Measurements from ENCODE around the gene INPP5F.
A peak's percentile ranks its signal among the peaks of the same experiment; 100 is the strongest.

The INPP5F gene

DNA sequence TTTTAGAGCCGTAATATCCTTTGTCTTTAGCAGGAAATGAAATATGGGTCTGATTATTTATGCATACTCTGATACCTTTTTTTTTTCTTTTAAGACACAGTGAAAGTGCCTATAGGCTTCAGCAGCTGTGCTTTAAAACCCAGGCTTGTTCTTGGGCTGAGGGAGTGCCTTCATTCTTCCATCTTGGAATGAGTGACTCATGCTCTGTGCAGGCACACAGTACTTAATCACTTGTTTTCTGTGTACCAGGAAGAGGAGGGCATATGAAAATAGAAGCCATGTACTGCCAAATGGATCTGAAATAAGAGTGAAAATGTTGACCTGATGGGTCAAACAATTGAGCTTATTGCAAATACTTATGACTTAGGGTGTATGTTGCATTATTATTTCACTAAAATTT, 12.0 kb downstream of the INPP5F start:
- FAIRE-seq (no peak), DNase-seq (ENCODE audit: insufficient read length, low spot score) (no peak)

DNA sequence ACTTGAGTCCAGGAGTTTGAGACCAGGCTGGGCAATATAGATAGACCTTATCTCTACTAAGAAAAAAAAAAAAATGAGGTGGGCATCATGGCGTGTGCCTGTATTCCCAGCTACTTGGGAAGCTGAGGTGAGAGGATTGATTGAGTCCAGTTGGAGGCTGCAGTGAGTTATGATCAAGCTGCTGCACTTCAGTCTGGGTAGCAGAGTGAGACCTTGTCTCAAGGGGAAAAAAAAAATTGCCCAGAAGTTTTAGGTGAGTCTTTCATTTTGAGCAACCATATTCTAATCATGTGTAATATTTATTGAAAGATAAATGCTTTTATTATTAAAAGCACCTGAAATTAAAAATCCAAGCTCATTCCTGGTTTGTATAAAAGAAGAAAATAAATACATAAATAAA, 13.1 kb downstream of the INPP5F start:
- DNase-seq (ENCODE audit: insufficient read length, low spot score) (no peak), FAIRE-seq (no peak)

DNA sequence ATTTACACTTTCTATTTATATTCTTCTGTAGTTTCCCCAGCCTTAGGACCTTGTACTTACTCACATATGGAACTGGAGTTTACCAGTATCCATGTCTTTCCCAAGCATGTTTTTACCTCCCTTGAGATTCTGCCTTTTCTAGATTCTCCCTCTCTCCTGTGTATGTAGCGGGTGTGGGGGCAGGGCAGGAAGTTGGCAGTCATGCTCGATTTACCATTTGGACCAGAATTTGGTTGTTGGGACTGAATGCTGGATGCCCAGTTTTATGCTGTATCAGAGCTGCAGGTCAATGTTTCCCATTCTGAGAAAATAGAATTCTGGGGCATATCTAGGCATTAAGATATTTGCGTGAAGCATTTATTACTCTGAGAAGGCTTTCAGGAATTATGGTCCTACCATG, 14.2 kb downstream of the INPP5F start:
- FAIRE-seq (no peak), DNase-seq (ENCODE audit: insufficient read length, low spot score) (no peak)

DNA sequence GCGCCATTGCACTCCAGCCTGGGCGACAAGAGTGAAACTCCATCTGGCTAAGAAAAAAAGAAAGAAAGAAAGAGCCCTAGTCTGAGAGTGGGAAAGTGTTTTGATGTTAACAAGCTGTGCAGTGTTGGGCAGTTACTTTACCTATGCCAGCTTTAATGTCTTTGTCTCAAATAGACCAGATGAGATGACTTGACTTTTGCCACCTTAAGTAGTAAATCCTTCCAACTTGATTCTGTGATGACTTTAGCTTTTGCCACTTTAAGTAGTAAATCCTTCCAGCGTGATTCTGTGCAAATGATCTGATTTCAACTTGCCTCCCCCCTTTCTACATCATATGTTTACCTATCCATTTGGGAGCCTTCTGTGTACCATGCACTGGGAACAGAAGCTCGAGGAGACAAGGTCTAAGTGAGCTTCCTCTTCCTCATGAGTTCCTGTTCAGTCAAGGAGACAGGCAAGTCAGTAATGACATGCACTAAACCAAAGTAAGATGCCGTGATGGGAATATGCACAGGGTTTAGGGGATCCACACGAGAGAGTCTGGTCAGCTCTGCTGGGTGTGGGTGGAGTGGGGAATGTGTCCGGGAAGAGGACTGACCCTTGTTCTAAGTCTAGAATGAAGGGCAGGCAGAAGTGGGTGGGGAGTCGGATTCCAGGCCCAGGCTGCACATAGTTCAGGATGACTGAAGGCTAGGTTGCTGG, 17.2 kb downstream of the INPP5F start:
- FAIRE-seq = no peak

DNA sequence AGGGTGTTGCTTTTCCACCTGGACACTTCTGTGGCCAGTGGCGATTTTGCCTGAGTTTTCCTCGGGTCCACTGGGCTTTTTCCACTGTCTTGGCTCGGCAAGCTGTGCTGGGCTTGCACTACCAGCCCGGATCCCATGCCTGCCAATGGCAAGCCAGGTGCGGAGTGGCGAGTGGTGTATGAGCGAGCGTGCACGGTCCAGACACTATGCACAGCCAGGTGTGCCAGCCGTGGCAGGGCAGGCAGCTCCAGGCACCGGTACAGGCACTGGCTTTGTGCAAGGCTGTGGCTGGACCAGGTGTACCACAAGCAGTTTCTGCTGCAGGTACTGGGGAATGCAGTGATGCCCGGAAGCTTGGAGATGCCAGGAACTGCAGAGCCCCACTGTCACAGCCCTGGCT, 22.1 kb downstream of the INPP5F start:
- DNase-seq (ENCODE audit: insufficient read length, low spot score) (no peak), FAIRE-seq (no peak)

More for the DNA sequence above, 17.2 kb downstream of the INPP5F start:
- DNase-seq (ENCODE audit: insufficient read length, low spot score) = no peak

DNA sequence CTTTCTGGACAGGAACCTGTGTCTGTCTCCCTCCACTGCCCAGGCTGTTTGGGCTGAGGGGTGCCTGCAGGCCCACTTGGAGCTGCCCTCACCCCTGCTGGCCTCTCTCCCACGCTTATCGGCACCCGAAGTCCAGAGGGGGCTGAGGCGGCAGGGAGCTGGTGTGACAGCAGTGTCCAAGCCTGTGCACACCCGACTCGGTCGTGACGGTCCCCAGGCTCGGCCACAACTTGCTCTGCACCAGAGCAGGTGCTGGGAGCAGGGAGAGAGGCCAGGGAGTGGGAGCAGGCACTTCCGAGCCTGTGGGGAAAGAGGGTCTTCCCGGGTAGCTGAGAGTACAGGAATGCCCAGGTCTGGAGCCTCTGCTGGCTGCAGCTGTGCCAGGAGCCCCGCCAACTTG, 23.0 kb downstream of the INPP5F start:
- FAIRE-seq (no peak), DNase-seq (ENCODE audit: insufficient read length, low spot score) (no peak)

DNA sequence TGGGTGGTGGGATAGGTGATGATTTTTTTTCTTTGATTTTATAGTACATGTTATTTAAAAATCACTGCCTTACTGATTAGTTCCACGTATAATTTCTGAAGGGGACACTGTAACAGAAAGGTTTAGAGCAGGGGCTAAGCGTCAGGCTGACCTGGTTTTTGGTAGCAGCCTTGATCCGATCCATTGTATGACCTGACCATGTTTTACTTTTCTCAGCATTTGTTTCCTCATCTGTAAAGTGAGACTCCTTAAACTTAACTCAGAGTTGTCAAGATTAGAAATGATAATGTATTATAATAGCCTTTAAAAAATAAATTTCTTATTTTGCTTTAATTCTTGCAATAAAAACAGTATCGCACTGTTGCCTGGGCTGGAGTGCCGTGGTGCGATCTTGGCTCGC, 23.6 kb downstream of the INPP5F start:
- no peak for DNase-seq (ENCODE audit: insufficient read length, low spot score)

DNA sequence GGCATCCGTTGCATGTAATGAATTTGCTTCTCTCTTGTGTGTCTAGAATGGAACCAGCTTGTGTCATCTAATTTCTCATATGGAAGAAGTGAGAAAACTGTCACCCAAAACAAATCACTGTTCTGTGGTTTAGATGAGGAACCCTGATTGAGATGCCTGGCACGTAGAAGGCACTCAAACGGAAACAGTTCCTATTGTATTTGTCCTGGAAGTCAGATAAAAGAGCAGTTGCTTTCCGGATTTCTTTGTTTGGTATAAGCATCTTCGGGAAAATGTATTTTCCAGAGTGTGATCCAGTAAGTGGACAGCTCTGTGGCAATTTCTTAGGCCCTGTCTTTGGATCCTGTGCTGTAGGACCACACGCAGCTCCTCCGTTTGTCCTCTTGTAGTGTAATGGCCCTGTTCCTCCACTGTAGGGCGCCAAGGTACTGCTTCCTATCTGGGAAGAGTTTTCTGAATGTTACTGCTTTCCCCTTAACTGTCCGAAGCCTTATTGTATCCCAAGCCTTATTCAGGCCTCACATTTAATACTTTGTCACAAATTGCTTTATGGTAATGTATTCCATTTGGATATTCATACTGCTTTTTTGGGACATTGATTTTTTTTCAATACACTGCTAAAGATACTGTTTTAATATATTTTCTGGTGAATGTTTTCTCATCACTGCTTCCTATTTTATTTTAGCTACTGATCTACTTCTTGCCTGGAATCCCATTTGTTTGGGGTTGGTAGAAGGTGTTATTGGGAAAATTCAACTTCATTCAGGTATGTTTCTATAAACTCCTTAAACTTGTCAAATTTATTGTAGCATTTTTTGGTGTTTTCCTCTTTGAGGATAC, 24.8 kb downstream of the INPP5F start:
- DNase-seq (ENCODE audit: insufficient read length, low spot score) (peak; percentile 20), FAIRE-seq (peak; percentile 94)

More for the DNA sequence above, 23.6 kb downstream of the INPP5F start:
- no peak for FAIRE-seq

DNA sequence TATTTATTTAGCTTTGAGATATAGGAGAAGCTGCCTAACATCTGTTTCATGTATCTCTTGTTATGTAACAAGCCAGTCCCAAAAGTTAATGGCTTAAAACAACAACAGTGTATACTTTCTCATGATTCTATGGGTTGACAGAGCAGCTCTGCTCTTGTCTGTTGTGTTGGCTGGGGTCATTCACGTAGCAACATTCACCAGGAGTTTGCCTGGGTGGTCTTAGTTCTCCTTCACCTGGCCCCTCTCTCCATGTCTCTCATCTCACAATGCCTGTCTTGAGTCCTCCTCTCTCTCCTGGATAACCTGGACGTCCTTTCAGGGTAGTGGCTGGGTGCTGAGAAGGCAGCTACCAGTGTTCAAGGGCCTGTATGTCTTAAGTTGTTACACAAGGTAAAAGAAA, 27.5 kb downstream of the INPP5F start:
- FAIRE-seq (no peak), DNase-seq (ENCODE audit: insufficient read length, low spot score) (no peak)

DNA sequence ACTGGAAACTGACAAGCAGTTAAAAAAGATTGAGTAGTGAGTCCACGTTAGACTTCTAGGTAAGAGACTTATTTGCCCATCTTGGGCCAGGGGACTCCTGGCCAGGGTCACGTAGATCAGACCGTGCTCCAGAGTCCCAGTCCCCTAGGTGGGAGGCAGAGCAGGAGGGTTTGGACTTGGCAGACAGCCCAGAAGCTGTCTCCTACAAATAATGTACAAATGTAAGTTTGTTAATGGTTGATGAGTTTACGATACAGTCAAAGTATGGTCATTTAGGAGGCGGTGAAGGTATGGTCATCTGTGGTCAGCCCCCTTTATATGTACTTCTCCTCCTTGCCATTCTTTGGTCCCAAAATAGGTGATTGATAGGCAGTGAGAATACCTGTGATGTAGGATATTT, 28.2 kb downstream of the INPP5F start:
- FAIRE-seq (no peak), DNase-seq (ENCODE audit: insufficient read length, low spot score) (no peak)

DNA sequence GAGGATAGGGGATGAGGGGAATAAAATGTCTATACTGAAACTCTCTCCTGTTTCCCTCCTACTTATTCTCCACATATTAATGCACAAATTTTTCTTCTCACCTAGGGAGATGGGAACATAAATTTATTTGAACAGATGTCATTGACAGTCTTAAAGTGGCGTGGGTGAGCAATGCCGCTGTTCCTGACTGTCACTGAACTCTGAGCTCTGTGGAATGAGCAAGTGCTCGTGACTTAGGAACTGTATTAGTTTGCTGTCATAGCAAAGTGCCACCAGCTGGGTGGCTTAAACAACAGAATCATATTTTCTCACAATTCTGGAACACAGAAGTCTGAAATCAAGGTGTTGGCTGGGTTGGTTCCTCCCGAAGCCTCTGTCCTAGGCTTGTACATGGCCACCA, 29.1 kb downstream of the INPP5F start:
- FAIRE-seq = no peak
- DNase-seq (ENCODE audit: insufficient read length, low spot score) = no peak

DNA sequence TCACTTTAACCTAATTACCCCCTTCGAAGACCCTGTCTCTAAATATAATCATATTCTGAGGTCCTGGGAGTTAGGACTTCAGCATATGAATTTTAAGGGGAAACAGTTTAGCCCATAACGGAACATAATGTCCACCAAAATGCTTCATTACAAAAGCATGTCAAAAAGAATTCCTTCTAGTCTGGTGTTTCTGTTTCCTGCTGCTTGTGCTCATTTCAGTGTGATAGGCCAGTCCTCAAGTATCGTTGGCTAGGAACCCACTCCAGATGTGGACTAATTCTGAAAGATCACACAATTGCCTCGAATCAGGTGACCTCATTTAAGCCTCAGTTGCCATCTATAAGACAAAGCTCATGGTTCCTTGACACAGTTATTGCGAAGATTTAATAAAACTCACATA, 29.6 kb downstream of the INPP5F start:
- FAIRE-seq (no peak), DNase-seq (ENCODE audit: insufficient read length, low spot score) (no peak)

DNA sequence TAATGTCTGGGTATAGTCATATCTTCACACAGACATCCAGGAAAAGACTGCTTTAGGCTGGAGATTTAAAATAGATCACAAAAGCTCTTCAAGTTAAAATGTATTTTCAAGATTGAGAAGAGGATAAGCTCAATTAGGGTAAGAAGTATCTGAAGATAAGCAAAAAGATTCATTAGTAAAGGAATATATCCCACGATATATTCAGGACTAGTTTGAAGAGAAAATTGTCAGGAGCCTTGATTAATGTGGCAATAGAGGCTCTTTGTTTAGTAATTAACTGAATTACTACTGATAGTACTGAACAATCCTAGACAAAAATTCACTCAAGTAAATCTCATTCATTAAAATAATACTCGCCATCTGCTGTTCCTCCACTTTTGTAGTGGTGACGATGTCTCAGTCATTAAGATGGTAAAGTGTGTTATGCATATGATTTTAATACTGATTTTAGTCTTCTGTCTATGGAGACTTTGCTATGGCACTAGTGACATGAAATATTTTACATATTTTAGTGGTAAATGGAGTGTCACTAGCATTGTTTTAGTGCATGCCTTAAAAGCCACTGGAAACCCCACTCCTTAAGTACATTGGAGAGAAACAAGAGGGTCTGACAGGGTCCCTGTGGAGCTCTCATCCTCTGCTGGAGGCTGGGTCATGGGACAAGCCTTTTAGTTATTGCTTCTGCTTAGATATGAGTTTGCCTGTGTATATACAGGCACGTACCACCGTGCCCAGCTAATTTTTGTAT, 32.8 kb downstream of the INPP5F start:
- DNase-seq (ENCODE audit: insufficient read length, low spot score) (no peak), FAIRE-seq (no peak)

DNA sequence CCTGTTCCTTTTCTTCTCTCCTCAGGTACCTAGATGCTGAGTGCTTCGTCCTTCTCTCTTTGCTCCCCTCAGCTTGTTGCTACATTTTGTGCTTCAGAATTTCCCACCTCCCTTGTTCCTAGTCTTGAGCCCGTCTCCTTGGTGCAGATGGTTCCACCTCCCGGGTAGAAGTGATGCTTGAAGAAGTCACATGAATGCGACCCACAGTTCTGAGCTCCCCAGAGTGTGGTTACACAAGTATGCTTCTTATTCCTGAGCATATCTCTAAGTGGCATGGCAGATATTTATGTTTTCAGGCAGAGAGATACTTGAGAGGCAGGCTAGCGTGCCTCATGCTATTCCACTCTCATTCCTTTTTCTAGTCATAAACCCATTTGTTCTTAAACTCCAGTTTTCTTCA, 34.0 kb downstream of the INPP5F start:
- no peak for FAIRE-seq
- no peak for DNase-seq (ENCODE audit: insufficient read length, low spot score)

DNA sequence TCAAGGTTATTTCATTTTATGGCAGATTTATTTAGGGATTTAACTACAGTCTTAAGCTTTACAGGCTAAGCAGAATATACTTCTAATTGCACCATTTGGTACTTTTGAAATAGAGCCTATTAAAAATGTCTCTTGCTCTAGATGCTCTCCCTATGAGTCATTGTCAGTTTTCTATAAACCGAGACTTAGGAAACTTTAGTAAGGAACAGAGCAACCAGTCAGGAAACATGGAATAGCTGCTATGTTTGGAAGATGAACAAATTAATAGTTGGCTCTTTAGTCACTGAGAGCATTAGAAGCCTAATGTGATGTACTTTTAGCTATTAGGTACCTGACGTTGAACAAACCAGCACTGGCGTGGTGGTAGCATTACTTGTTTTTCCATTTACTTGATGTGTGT, 35.3 kb downstream of the INPP5F start:
- DNase-seq (ENCODE audit: insufficient read length, low spot score) (no peak), FAIRE-seq (no peak)

DNA sequence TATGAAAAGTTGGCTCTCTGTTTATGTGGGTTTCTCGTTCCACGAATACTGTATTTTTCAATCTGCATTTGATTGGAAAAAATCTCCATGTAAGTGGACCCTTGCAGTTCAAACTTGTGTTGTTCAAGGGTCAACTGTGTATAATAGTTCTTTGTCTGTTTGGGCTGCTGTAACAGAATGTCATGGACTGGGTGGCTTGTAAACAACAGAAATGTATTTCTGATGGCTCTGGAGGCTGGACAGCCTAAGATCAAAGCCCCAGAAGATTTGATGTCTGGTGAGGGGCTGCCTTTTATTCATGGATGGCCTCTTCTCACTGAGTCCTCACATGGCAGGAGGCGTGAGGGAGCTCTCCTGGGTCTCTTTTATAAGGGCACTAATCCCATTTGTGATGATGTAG, 36.2 kb downstream of the INPP5F start:
- DNase-seq (ENCODE audit: insufficient read length, low spot score) (no peak), FAIRE-seq (no peak)

DNA sequence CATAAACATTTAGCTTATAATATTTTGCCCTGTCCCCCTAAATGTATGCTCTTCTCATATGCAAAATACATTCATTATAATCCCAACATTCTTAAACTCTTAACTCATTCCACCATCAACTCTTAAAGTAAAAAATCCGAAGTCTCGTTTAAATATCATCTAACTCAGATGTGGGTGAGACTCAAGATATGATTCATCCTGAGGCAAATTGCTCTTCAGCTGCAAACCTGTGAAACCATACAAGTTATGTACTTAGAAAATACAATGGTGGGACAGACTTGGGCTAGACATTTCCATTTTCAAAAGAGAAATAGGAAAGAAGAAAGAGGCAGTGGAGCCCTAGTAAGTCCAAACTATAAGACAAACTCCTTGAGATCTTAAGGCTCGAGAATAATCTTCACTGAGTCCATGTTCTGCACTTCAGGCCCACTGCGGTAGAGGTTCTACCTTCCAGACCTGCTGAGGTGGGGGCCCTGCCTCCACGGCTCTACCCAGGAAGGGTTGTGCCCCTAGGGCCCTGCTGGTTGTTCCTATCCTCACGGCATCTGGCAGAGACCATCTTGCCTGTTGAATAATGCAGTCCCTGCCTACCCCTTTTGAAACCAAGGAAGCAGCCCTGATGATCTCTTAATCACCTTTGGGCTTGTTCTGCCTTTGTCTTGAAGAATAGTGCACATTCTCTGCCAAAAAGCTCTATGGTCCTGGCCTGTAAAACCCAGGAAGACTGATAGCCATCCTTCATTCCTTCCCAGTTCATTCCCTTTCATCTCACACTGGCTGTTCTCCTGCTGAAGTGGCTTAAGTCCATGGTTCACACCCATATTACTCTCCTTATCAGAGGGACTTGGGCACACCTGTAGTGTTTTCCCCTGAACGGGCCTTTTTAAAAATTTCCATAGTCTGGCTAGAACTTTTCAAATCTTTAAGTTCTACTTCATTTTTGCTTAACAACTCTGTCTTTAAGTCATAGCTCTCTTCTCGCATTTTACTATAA, 37.3 kb downstream of the INPP5F start:
- FAIRE-seq (no peak), DNase-seq (ENCODE audit: insufficient read length, low spot score) (no peak)

DNA sequence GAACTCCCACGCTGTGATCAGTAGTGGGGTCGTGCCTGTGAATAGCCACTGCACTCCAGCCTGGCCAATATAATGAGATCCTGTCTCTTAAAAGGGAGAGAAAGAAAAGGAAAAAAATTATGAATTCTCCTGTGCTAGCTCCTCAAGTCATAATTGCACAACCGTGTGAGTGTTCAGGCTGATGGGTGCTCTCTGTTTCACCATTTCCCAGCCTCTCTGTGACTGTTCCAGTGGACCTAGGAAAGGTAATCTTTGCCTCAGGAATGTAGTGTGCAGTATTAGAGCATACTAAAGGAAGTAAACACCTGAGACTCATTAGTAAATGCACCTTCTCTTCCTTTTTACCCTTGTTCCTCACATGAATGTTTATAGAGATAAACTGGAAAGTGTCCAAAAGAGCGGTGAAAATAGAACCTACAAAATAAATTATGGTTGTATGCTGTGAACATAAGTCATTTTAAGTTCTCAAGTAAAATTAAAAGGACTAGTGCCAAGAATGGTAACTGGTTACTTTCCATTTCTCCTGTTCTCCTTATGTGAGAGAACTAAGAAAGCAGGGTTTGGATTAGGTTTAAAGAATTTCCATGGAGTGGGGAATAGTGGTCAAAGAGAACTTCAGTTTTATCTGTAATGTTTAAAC, 42.7 kb downstream of the INPP5F start:
- FAIRE-seq (no peak), DNase-seq (ENCODE audit: insufficient read length, low spot score) (no peak)

DNA sequence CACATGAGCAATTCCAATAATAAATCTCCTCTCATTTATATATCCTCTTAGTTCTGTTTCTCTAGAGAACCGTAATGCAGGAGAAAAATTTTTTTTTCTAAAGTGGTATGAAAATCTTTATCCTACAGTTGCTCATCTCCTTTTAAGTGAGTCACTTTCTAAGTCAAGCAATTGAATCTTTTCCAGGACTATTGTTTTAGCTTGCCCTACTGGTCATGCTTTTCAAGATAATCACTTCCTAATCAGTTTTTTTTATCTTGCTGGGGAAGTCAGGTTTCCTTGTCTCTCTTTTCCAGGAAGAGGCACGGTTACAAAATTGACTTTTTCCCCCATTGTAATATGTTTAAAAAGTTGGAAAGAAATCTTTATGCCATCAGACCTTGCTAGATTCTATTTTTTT, 44.0 kb downstream of the INPP5F start:
- FAIRE-seq (no peak), DNase-seq (ENCODE audit: insufficient read length, low spot score) (no peak)

DNA sequence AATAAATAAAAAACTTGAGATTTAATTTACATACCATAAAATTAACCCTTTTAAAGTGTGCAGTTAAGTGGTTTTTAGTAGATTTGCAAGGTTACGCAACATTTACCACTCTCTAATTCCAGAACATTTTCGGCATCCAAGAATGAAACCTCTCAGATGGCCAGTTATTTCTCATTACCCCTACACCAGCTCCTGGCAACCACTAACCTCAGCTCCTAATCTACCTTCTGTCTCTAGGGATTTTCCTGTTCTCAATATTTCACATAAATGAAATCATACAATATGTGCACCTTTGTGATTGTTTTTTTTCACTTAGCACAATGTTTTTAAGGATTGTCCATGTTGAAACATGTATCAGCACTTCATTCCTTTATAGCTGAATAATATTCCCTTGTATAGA, 45.1 kb downstream of the INPP5F start:
- FAIRE-seq = no peak
- DNase-seq (ENCODE audit: insufficient read length, low spot score) = no peak

All from GM19239 (cell line).